Prostate gland (tissue), 2 donors: Measurements from ENCODE around the gene NR2F1. TPM values are rescaled to one million over a fixed set of nuclear protein-coding genes. Genes with fewer than 3 reads are reported as not detected.

Experiments used
- DNase-seq: peaks from one replicate; pipeline ENCODE4 v3.0.0-alpha.2; 2019; ENCODE audit warnings: low spot score
- H3K27ac ChIP-seq, 2 donors: fragments of 200-600 bp; sonication (generic); 2 replicates each; pipeline ENCODE4 v1.5.1; 2017 to 2019
- H3K27me3 ChIP-seq: fragments of 200-600 bp; sonication (generic); replicated peaks from 2 replicates; pipeline ENCODE4 v1.5.1; 2019; ENCODE audit not compliant: insufficient read depth
- H3K36me3 ChIP-seq, 2 donors: fragments of 200-600 bp; sonication (generic); 1 replicate in 1 of 2; 2 replicates in 1 of 2; pipeline versions ENCODE4 v1.5.1 to v1.8.1; 2017 to 2019
- H3K4me1 ChIP-seq: fragments of 200-600 bp; sonication (generic); replicated peaks from 2 replicates; pipeline ENCODE4 v1.5.1; 2019
- H3K4me3 ChIP-seq, 2 donors: fragments of 200-600 bp; sonication (generic); 2 replicates each; pipeline ENCODE4 v1.5.1; 2017 to 2019
- H3K9me3 ChIP-seq: fragments of 200-600 bp; sonication (generic); 2 replicates; pipeline ENCODE4 v1.5.1; 2017
- POLR2A ChIP-seq: fragments of 450-650 bp; IDR thresholded peaks from one replicate; pipeline ENCODE4 v1.6.1; 2016; ENCODE audit warnings: antibody characterized with exemption, mild to moderate bottlenecking
- POLR2AphosphoS5 ChIP-seq: sonication (generic); formaldehyde crosslinking; IDR thresholded peaks from one replicate; pipeline ENCODE4 v1.6.1; 2017; ENCODE audit warnings: antibody characterized with exemption
- WGBS: methylation state at CpG from one replicate; pipeline ENCODE4 v1.1.5; 2018; 5-methylcytosine and 5-hydroxymethylcytosine counted together
- intact Hi-C: fragments of 100-400 bp; cut with DNase I; formaldehyde crosslinking; loops from one replicate; pipeline ENCODE4 v1.14.2; 2022
- total RNA-seq, 2 donors: library from RNA; depleted of rRNA; stranded (reverse); fragments of >200 nt; gene quantifications; one replicate each; pipeline ENCODE4 v1.1.0, GENCODE V29; 2016
- TF ChIP-seq, protein P1 (sequence below), 4 experiments: fragments of 200-600 bp in 2 of 4; fragments of 450-650 bp in 2 of 4; sonication (generic) in 2 of 4; IDR thresholded peaks; 1 replicate in 3 of 4; 2 replicates in 1 of 4; pipeline ENCODE4 v1.5.1; 2016 to 2019; ENCODE audit warnings: antibody characterized with exemption in 4 of 4, mild to moderate bottlenecking in 2 of 4, moderate library complexity in 2 of 4

Gene NR2F1
- total RNA-seq, 2 donors from 2014 or later, result 14.9 to 49.3 TPM

DNA sequence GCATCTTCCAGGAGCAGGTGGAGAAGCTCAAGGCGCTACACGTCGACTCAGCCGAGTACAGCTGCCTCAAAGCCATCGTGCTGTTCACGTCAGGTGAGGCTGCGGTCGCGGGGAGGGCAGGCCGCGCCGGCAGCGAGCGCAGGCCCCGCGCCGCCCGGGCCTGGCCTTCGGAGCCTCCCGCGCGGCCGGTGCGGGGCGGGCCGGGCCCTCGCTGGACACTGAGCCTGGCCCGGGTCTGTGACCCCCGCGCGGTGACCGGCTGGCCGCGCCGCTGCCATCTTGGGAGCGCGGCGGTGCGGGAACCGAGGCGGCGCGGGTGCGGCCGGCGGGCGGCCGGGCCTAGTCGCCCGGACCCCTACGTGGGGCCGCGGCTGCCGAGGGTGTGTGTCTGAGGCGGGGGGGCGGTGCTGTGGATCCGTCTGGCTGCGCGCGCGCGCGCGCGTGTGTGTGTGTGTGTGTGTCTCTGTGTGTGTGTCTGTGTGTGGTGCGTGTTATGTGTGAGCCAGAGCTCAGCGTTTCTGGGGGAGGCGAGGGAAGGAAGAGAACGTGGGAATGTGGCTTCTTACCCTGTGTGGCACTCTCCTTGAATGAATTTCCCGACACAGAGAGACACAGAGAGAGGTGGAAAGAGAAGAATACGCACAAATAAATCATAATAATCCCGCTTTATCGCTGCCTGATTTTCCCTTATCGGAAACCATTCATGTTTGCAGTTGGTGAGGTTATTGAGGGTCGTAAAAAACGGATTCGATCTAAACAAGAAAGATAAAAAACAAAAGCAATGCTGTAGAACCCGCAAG, 5.5 kb downstream of the NR2F1 start:
- intact Hi-C loops, result no loop called here
- WGBS, result 28% methylated on average over 61 of the region's 78 CpGs
- H3K4me1 ChIP-seq, result no peaks in the 10 kb centered on the region
- peaks cover 2% of the 10 kb centered on the region for H3K27me3 ChIP-seq
- peak overlapping the region; percentile 56 for H3K27ac ChIP-seq
- H3K9me3 ChIP-seq, result no peaks in the 10 kb centered on the region
- no peaks in the 10 kb centered on the region for H3K36me3 ChIP-seq
- no peak for DNase-seq
- peak overlapping the region; percentile 56 for H3K4me3 ChIP-seq
- no peak for TF ChIP-seq POLR2AphosphoS5
- TF ChIP-seq POLR2A, result no peak
- TF ChIP-seq, protein P1, sequence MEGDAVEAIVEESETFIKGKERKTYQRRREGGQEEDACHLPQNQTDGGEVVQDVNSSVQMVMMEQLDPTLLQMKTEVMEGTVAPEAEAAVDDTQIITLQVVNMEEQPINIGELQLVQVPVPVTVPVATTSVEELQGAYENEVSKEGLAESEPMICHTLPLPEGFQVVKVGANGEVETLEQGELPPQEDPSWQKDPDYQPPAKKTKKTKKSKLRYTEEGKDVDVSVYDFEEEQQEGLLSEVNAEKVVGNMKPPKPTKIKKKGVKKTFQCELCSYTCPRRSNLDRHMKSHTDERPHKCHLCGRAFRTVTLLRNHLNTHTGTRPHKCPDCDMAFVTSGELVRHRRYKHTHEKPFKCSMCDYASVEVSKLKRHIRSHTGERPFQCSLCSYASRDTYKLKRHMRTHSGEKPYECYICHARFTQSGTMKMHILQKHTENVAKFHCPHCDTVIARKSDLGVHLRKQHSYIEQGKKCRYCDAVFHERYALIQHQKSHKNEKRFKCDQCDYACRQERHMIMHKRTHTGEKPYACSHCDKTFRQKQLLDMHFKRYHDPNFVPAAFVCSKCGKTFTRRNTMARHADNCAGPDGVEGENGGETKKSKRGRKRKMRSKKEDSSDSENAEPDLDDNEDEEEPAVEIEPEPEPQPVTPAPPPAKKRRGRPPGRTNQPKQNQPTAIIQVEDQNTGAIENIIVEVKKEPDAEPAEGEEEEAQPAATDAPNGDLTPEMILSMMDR (IDR thresholded peaks at IDR 0.05), result no peak

DNA sequence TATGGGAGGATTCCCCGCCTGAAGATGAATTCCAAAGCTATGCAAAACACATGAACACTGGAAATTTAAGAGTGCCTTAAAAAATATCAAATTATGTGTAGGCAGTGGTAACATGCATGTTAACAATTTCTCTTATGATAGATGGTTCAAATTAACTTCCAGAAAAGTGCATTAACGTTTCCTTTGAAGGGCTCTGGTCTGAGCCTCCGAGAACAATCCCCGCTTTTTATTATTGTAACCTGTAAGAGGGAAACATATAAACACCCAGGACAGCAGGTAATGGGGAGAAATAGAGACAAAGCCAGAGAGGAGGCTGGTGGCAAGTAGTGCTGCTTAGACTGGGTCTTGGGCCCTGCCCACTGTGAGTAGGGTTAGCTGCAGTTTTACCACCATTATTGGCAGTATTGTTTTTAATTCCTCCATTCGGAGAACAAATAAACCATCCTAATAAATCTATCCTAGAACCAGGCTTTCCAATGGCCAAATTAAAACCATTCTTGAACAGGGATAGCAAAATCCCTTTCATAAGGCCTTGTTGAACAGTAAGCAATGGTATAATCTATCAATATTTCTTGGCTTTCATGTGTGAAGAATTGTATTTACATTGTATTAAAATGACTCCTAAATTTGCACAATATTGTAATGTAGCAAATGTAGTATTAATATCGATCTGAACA, 6.3 kb downstream of the NR2F1 start:
- Histone ChIP-seq H3K9me3 (no peaks in the 10 kb centered on the region), H3K4me1 (no peaks in the 10 kb centered on the region), H3K36me3 (no peaks in the 10 kb centered on the region), H3K27me3 (peaks cover 2% of the 10 kb centered on the region), H3K4me3 (peak overlapping the region; percentile 10 to 56), H3K27ac (peak overlapping the region; percentile 36 to 56)
- TF ChIP-seq POLR2A, result no peak
- TF ChIP-seq, protein P1 (IDR thresholded peaks at IDR 0.05), result no peak
- TF ChIP-seq POLR2AphosphoS5, result no peak
- 66% methylated on average over 6 of the region's 6 CpGs for WGBS
- DNase-seq, result no peak
- intact Hi-C loops, result no loop called here

DNA sequence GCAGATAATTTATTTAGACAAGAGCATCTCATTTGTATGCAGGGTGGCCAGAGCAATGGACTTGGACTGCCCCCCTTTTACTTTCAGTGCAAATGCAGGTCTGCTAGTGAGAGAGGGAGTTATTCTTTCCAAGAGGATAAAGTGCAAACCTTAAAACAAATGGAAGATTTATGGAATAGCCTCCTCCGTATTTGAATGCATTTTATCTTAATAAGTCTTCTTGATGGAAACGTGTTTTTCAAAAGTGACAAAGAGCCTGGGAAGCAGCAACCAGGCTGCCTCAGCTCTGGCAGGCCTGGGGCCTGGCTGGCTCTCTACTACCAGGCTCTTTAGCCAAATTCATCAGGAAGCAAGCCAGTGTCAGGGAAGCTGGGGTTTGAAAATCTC, 6.8 kb downstream of the NR2F1 start:
- no peak for TF ChIP-seq POLR2A
- TF ChIP-seq POLR2AphosphoS5, result no peak
- TF ChIP-seq, protein P1 (IDR thresholded peaks at IDR 0.05), result no peak
- H3K9me3 ChIP-seq, result no peaks in the 10 kb centered on the region
- 54% methylated on average over 2 of the region's 2 CpGs for WGBS
- no peak overlapping the region for H3K4me3 ChIP-seq
- peaks cover 5% of the 10 kb centered on the region for H3K27me3 ChIP-seq
- no peaks in the 10 kb centered on the region for H3K36me3 ChIP-seq
- intact Hi-C loops, result loop anchor here (10.0 kb wide), 1 partner anchor 1285 kb away; no protein-coding TSS in a partner anchor
- no peaks in the 10 kb centered on the region for H3K4me1 ChIP-seq
- no peak for DNase-seq
- H3K27ac ChIP-seq, result peak overlapping the region in 1 of 2 donors; percentile 56

DNA sequence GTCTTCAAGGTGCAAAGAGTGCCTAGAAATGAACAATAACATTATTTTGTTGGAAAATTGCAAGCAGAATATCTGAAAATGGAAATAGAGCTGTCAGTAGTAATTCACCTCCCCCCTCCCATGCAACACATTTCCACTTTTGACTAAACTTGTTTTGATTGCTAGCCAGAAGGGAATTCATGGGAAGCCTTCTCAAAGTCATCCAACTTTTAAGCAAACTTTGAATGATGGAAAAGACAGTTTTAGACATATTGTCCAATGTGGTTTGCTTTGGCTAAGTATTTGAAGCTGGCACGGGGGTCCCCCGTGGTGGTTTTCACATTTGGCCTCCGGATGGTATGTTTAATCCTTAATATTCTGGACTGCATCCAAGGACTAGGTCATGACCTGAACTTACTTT, 7.5 kb downstream of the NR2F1 start:
- H3K27me3 ChIP-seq, result peaks cover 11% of the 10 kb centered on the region
- no peak overlapping the region for H3K4me3 ChIP-seq
- no peak for TF ChIP-seq POLR2AphosphoS5
- no peak for TF ChIP-seq POLR2A
- TF ChIP-seq, protein P1 (IDR thresholded peaks at IDR 0.05), result no peak
- H3K27ac ChIP-seq, result peak overlapping the region in 1 of 2 donors; percentile 56
- no peaks in the 10 kb centered on the region for H3K4me1 ChIP-seq
- H3K9me3 ChIP-seq, result no peaks in the 10 kb centered on the region
- no peak for DNase-seq
- intact Hi-C loops, result loop anchor here (10.0 kb wide), 1 partner anchor 1286 kb away; no protein-coding TSS in a partner anchor
- no peaks in the 10 kb centered on the region for H3K36me3 ChIP-seq
- 32% methylated on average over 3 of the region's 3 CpGs for WGBS
